ENCODE measurements around the gene ARHGEF2.

Gene ARHGEF2

GRCh38 chr1:155911156-155912055 lies 66.9 kb downstream of the ARHGEF2 start, which contains the start of gene RIT1:
RIT1 (minus strand) TSS chr1:155911349; CDS start chr1:155910761, 588 bp downstream.
- no peak for FAIRE-seq

DNA sequence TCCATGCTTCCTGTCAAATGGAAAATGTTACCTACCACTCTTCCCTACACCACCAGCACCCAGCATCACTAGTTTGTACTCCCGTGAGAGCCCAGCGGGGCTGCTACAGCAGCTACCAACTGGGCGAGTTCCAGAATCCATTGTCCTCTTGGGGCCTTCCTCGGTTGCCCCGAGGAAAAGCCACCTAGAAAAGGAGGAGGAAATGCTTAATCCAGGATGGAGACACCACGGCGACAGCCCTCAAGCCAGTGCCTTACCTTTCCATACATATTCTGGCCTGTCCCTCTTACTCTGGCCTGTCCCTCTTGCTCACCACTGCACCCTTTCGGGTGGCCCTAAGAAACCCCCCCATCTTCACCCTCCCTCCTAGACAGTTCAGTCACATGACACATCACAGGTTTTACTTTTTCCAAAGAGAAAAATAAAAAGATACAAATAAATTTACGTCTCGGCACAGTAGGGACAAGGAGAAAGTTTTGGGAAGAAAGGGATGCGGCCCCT lies 67.7 kb downstream of the ARHGEF2 start:
- FAIRE-seq, result no peak

- no peak for FAIRE-seq
These were observed 68.5 kb downstream of the ARHGEF2 start for GRCh38 chr1:155909894-155910293.

DNA sequence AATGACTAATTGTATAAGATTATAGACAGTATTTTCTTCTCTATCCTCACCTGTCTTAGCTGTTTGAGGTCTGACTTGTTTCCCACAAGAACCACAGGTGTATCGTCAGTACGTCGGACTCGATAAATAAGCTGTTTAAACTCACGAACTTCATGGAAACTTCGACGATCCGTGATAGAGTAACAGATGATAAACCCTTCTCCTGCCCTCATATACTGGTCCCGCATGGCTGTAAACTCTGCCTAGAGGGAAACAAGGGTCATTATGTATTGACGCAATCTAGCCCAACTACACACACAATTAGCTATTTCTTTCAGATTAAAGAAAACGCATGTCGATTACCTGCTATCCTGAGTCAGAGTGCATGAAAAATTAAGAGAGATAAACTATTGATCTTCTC lies 74.1 kb downstream of the ARHGEF2 start:
- FAIRE-seq, result no peak

DNA sequence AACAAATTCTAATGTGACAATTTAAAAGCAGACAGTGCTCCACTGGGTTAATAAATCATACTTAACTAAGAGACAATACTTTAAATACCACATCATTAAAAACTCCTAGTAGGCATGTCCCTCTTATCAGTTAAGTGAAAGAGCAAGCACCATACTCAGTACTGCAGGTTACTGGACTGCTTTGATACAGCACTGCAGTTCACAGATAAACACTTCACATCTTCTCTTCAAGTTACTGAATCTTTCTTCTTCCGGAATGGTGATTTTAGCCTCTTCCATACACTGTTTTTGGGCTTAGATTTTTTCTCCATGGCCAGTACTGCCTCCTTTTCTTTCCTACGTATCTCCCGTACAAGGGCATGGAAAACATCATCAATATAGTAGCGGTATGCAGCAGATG lies 78.2 kb downstream of the ARHGEF2 start:
- FAIRE-seq, result no peak

DNA sequence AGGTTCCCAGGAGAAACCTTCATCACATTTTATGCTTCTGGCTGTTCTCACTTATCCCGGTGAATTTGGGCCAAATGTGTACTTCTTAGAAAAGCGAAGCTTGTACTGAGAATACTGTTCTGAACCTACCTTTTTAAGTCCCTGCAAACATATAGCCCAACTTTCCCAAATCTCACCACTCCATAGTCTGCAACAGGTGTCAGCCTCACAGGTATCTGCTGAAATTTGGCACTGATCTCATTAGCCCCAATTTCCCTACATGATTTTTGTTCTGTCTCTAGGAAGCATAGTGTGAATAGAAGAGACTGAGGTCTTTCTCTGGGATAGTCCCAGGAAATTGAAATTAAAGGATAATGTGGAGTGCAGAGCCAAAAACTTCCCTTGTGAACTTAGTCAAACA lies 78.7 kb downstream of the ARHGEF2 start:
- no peak for FAIRE-seq

- no peak for FAIRE-seq
These were observed 79.5 kb downstream of the ARHGEF2 start for GRCh38 chr1:155898888-155899287.

DNA sequence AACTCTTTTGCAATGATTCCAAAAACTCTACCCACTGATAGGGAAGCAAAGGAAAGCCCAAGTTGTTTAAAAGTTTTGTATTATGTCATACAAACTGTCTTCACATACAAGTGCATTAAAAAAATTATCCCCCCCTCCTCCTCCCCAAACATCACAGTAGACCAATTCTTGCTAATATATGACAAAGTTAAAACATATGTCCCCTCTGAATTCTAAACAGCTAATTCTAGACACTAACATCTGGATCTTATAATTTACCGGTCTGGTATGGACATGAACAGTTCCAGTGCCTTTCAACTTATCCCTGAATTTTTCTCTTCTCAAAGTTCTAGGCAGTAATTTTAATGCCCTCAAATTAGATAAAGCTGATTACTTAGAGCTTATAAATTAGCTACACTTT lies 80.6 kb downstream of the ARHGEF2 start:
- no peak for FAIRE-seq

Measured in colon (tissue), 2 donors.